HCT116 (cell line): ENCODE data around the gene FBXO8. TPM values are rescaled to one million over a fixed set of nuclear protein-coding genes. Genes with fewer than 3 reads are reported as not detected.

Experiments
- total RNA-seq: library from RNA; stranded (reverse); gene quantifications from one replicate; pipeline ENCODE4 v1.2.1, GENCODE V29; 2021; ENCODE audit not compliant: unreplicated experiment

FBXO8 gene
- total RNA-seq, 1 experiment from 2014 or later = 13.0 TPM

Other genes starting within 250 kb of the FBXO8 start
- gene CEP44, start 244 bp upstream of the FBXO8 start, total RNA-seq = 11.5 TPM
- 0.66 TPM for gene HPGD, start 238.8 kb upstream of the FBXO8 start, total RNA-seq